HepG2 (cell line): ENCODE data around the gene ATG4B. TPM values are rescaled to one million over a fixed set of nuclear protein-coding genes. Genes with fewer than 3 reads are reported as not detected.

Experiments used
- HBP1 ChIP-seq: IDR thresholded peaks from 2 replicates; pipeline ENCODE4 v1.6.1; 2016; ENCODE audit warnings: low read depth, control low read depth
- KIAA2018 ChIP-seq: sonication (generic); formaldehyde crosslinking; IDR thresholded peaks from 2 replicates; pipeline ENCODE4 v1.5.0; 2020; ENCODE audit warnings: mild to moderate bottlenecking, missing genetic modification reagents, borderline replicate concordance
- MEF2D ChIP-seq: sonication (generic); formaldehyde crosslinking; IDR thresholded peaks from 2 replicates; pipeline ENCODE4 v1.5.1; 2020; ENCODE audit warnings: mild to moderate bottlenecking, missing genetic modification reagents
- MLX ChIP-seq: IDR thresholded peaks from 2 replicates; pipeline ENCODE4 v1.6.1; 2016
- PRMT3 ChIP-seq: sonication (generic); formaldehyde crosslinking; IDR thresholded peaks from 2 replicates; pipeline ENCODE4 v1.8.1; 2022; ENCODE audit warnings: low read depth, mild to moderate bottlenecking, moderate library complexity, missing genetic modification reagents, borderline replicate concordance
- SOX6 ChIP-seq, 2 experiments: fragments of 450-650 bp in 1 of 2; sonication (generic) in 1 of 2; formaldehyde crosslinking in 1 of 2; IDR thresholded peaks; 2 replicates each; pipeline versions ENCODE4 v1.4.0 to v1.6.1; 2017 to 2020; ENCODE audit warnings: antibody characterized with exemption in 1 of 2, mild to moderate bottlenecking in 1 of 2, missing genetic modification reagents in 1 of 2
- TERF1 ChIP-seq: sonication (generic); formaldehyde crosslinking; IDR thresholded peaks from 2 replicates; pipeline ENCODE4 v1.8.0; 2022; ENCODE audit warnings: mild to moderate bottlenecking, missing genetic modification reagents, moderate library complexity
- THRA ChIP-seq: sonication (generic); formaldehyde crosslinking; IDR thresholded peaks from 2 replicates; pipeline ENCODE4 v1.4.0; 2020; ENCODE audit warnings: missing genetic modification reagents, borderline replicate concordance
- ZNF354B ChIP-seq: sonication (generic); formaldehyde crosslinking; IDR thresholded peaks from 2 replicates; pipeline ENCODE4 v1.8.0; 2022; ENCODE audit warnings: mild to moderate bottlenecking, missing genetic modification reagents
- ZNF496 ChIP-seq: sonication (generic); formaldehyde crosslinking; IDR thresholded peaks from 2 replicates; pipeline ENCODE4 v1.8.1; 2023; ENCODE audit warnings: mild to moderate bottlenecking, moderate library complexity, missing genetic modification reagents; ENCODE audit not compliant: insufficient replicate concordance
- ZNF576 ChIP-seq: sonication (generic); formaldehyde crosslinking; IDR thresholded peaks from 2 replicates; pipeline ENCODE4 v1.4.0; 2020; ENCODE audit warnings: mild to moderate bottlenecking, missing genetic modification reagents
- ZNF607 ChIP-seq: sonication (generic); formaldehyde crosslinking; IDR thresholded peaks from 2 replicates; pipeline ENCODE4 v1.5.1; 2020; ENCODE audit warnings: missing genetic modification reagents, mild to moderate bottlenecking, borderline replicate concordance
- ZNF83 ChIP-seq: sonication (generic); formaldehyde crosslinking; IDR thresholded peaks from 2 replicates; pipeline ENCODE4 v1.4.0; 2020; ENCODE audit warnings: missing genetic modification reagents, mild to moderate bottlenecking, borderline replicate concordance
- polyA plus RNA-seq, 8 experiments: library from polyadenylated mRNA; depleted of rRNA in 3 of 8; stranded (reverse) in 7 of 8; unstranded in 1 of 8; fragments of >200 nt; fragmentation: Illumina TruSeq in 4 of 8; extraction: Trizol in 4 of 8; gene quantifications; 2 replicates each; pipeline versions ENCODE4 v1.2.1 to v1.2.3, GENCODE V29; 2011 to 2016; ENCODE audit warnings: low read depth in 4 of 8, missing spikeins in 1 of 8, mixed read lengths in 1 of 8; ENCODE audit not compliant: insufficient read depth in 1 of 8
- total RNA-seq, 5 experiments: library from RNA; depleted of rRNA; stranded (reverse); fragments of >200 nt; fragmentation: Illumina TruSeq; extraction: Trizol; gene quantifications; 2 replicates each; pipeline ENCODE4 v1.2.3, GENCODE V29; 2016; ENCODE audit warnings: low read depth in 1 of 5

ATG4B gene
- total and polyA plus RNA-seq, 2 of the 13 experiments (the other 11 are each of a cell fraction or from before 2014, with no cell fraction given), result 95.5 to 239 TPM

- TF ChIP-seq THRA (CRISPR knock-in tag) (no peak), ZNF83 (CRISPR knock-in tag) (no peak), HBP1 (CRISPR knock-in tag) (no peak), MEF2D (CRISPR knock-in tag) (no peak), MLX (CRISPR knock-in tag) (no peak), ZNF576 (CRISPR knock-in tag) (no peak), ZNF607 (CRISPR knock-in tag) (0 out of 2 replicates have a peak, but pooled peaks have one; percentile 49), ZNF354B (CRISPR knock-in tag) (no peak), SOX6 (IDR thresholded peaks at IDR 0.05) (no peak), SOX6 (CRISPR knock-in tag; IDR thresholded peaks at IDR 0.05) (no peak), TERF1 (CRISPR knock-in tag) (no peak), KIAA2018 (CRISPR knock-in tag) (no peak), ZNF496 (CRISPR knock-in tag) (no peak), PRMT3 (CRISPR knock-in tag) (no peak)
Observed at GRCh38 chr2:241641631-241642030, 4.1 kb downstream of the ATG4B start (continued).
